Loucy (cell line): ENCODE results near the gene FAR2.
"Not testable (repeated sequence)": the region's sequence is repeated elsewhere in the genome, so short reads cannot be mapped to it uniquely, and the experiment has no call there.

Experiments used
- H2AFZ ChIP-seq: fragments of 200-600 bp; sonication (generic); 2 replicates; pipeline ENCODE4 v1.6.0; 2016; ENCODE audit warnings: antibody characterized with exemption, mild to moderate bottlenecking, low read length, moderate library complexity
- H3F3A ChIP-seq: fragments of 200-600 bp; 2 replicates; pipeline ENCODE4 v1.6.0; 2016; ENCODE audit warnings: antibody characterized with exemption, low read depth, mild to moderate bottlenecking
- H3K27me3 ChIP-seq: fragments of 200-600 bp; sonication (generic); 2 replicates; pipeline ENCODE4 v1.6.1; 2014; ENCODE audit warnings: low read length, mild to moderate bottlenecking; ENCODE audit not compliant: insufficient read depth, poor library complexity, severe bottlenecking
- H3K36me3 ChIP-seq: fragments of 200-600 bp; sonication (generic); 2 replicates; pipeline ENCODE4 v1.6.1; 2016; ENCODE audit warnings: low read length; ENCODE audit not compliant: insufficient read depth
- H3K4me1 ChIP-seq: fragments of 200-600 bp; sonication (generic); 2 replicates; pipeline ENCODE4 v1.5.1; 2014; ENCODE audit warnings: low read length, mild to moderate bottlenecking; ENCODE audit not compliant: insufficient read depth, poor library complexity, severe bottlenecking
- H3K4me2 ChIP-seq: fragments of 200-600 bp; sonication (generic); 2 replicates; pipeline ENCODE4 v1.6.0; 2014; ENCODE audit warnings: antibody characterized with exemption, low read length, low read depth, mild to moderate bottlenecking; ENCODE audit not compliant: poor library complexity, severe bottlenecking
- H3K4me3 ChIP-seq: fragments of 200-600 bp; sonication (generic); 2 replicates; pipeline ENCODE4 v1.5.1; 2014; ENCODE audit warnings: low read length, mild to moderate bottlenecking, mixed read lengths; ENCODE audit not compliant: poor library complexity, severe bottlenecking
- H3K79me2 ChIP-seq: fragments of 200-600 bp; sonication (generic); 2 replicates; pipeline ENCODE4 v1.6.1; 2014; ENCODE audit warnings: low read length; ENCODE audit not compliant: insufficient read depth
- H3K9ac ChIP-seq: fragments of 200-600 bp; sonication (generic); 2 replicates; pipeline ENCODE4 v1.6.0; 2014; ENCODE audit warnings: mild to moderate bottlenecking, low read depth, low read length, moderate library complexity; ENCODE audit not compliant: poor library complexity, severe bottlenecking
- H3K9me2 ChIP-seq: fragments of 200-600 bp; sonication (generic); replicated peaks from 2 replicates; pipeline ENCODE4 v1.6.1; 2016; ENCODE audit warnings: low read depth, low read length, mixed read lengths
- H3K9me3 ChIP-seq: fragments of 200-600 bp; sonication (generic); 2 replicates; pipeline ENCODE4 v1.6.1; 2014; ENCODE audit warnings: mild to moderate bottlenecking, antibody characterized with exemption, low read length, low read depth; ENCODE audit not compliant: insufficient read depth
- H4K20me1 ChIP-seq: fragments of 200-600 bp; sonication (generic); 2 replicates; pipeline ENCODE4 v1.6.0; 2014; ENCODE audit warnings: antibody characterized with exemption, low read length, mild to moderate bottlenecking; ENCODE audit not compliant: insufficient read depth, poor library complexity, severe bottlenecking
- EZH2phosphoT487 ChIP-seq: fragments of 200-600 bp; IDR thresholded peaks from 2 replicates; pipeline ENCODE4 v1.6.1; 2018; ENCODE audit warnings: antibody characterized with exemption, mild to moderate bottlenecking, moderate library complexity, borderline replicate concordance
- TF ChIP-seq, protein P1 (sequence below): fragments of 200-600 bp; sonication (generic); conservative IDR thresholded peaks from 2 replicates; pipeline ENCODE4 v1.5.1; 2014; ENCODE audit warnings: mild to moderate bottlenecking, antibody characterized with exemption, low read length

FAR2 gene

DNA sequence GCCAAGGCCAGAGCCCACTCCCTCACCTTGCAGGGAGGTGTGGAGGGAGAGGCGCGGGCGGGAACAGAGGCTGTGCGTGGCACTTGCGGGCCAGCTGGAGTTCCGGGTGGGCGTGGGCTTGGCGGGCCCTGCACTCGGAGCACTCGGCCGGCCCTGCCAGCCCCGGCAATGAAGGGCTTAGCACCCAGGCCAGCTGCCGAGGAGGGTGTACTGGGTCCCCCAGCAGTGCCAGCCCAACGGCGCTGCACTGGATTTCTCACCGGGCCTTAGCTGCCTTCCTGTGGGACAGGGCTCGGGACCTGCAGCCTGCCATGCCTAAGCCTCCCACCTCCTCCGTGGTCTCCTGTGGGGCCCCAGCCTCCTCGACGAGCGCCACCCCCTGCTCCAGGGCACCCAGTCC, 107.5 kb downstream of the FAR2 start:
- no peak overlapping the region for H3K9ac ChIP-seq
- no peaks in the 10 kb centered on the region for H4K20me1 ChIP-seq
- H3K9me2 ChIP-seq, result no peaks in the 10 kb centered on the region
- H3K4me1 ChIP-seq, result peaks cover 17% of the 10 kb centered on the region
- no peak overlapping the region for H3K4me3 ChIP-seq
- no peaks in the 10 kb centered on the region for H3K79me2 ChIP-seq
- no peaks in the 10 kb centered on the region for H3K27me3 ChIP-seq
- no peaks in the 10 kb centered on the region for H3K36me3 ChIP-seq
- no peak for TF ChIP-seq EZH2phosphoT487
- TF ChIP-seq, protein P1, sequence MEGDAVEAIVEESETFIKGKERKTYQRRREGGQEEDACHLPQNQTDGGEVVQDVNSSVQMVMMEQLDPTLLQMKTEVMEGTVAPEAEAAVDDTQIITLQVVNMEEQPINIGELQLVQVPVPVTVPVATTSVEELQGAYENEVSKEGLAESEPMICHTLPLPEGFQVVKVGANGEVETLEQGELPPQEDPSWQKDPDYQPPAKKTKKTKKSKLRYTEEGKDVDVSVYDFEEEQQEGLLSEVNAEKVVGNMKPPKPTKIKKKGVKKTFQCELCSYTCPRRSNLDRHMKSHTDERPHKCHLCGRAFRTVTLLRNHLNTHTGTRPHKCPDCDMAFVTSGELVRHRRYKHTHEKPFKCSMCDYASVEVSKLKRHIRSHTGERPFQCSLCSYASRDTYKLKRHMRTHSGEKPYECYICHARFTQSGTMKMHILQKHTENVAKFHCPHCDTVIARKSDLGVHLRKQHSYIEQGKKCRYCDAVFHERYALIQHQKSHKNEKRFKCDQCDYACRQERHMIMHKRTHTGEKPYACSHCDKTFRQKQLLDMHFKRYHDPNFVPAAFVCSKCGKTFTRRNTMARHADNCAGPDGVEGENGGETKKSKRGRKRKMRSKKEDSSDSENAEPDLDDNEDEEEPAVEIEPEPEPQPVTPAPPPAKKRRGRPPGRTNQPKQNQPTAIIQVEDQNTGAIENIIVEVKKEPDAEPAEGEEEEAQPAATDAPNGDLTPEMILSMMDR, result no peak
- H3K9me3 ChIP-seq, result 0 out of 2 replicates have a peak, but pooled peaks cover 6% of the 10 kb centered on the region
- no peaks in the 10 kb centered on the region for H3F3A ChIP-seq
- H2AFZ ChIP-seq, result no peak overlapping the region
- no peak overlapping the region for H3K4me2 ChIP-seq

DNA sequence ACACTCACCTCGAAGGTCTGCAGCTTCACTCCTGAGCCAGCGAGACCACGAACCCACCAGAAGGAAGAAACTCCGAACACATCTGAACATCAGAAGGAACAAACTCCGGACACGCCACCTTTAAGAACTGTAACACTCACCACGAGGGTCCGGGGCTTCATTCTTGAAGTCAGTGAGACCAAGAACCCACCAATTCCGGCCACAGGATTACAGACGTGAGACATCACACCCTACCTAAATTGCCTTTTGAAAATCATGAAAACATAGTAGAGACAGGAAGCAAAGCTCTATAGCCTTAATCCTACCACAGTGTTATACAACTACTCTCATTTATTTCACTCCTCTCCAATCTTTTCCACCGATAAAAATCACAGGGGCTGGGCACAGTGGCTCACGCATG, 108.6 kb downstream of the FAR2 start:
- not testable (repeated sequence) for H3K4me3 ChIP-seq, H3F3A ChIP-seq, H3K9me2 ChIP-seq, H3K4me2 ChIP-seq, H3K9ac ChIP-seq, H3K9me3 ChIP-seq, H3K27me3 ChIP-seq, H4K20me1 ChIP-seq, H2AFZ ChIP-seq, H3K79me2 ChIP-seq, H3K36me3 ChIP-seq
- peaks cover 17% of the 10 kb centered on the region for H3K4me1 ChIP-seq

DNA sequence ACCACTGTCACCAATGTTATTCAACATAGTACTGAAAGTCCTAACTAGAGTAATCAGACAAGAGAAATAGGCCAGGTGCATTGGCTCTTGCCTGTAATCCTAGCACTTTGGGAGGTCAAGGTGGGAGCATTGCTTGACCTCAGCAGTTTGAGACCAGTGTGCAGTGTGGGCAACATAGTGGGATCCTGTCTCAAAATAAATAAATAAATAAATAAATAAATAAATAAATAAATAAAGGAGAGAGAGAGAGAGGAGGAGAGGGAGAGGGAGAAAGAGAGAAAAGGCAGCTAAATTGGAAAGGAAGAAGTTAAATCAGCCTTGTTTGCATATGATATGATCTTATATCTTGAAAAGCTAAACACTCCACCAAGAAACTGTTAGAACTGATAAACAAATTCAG, 115.3 kb downstream of the FAR2 start:
- Histone ChIP-seq H3K9me2 (no peaks in the 10 kb centered on the region), H3K36me3 (no peaks in the 10 kb centered on the region), H2AFZ (no peak overlapping the region), H3K4me2 (no peak overlapping the region), H3F3A (no peaks in the 10 kb centered on the region), H3K9me3 (peaks cover 19% of the 10 kb centered on the region; the same call in 1 of the 2 replicates), H3K4me1 (no peaks in the 10 kb centered on the region), H4K20me1 (no peaks in the 10 kb centered on the region), H3K4me3 (no peak overlapping the region), H3K9ac (no peak overlapping the region), H3K79me2 (no peaks in the 10 kb centered on the region), H3K27me3 (no peaks in the 10 kb centered on the region)
- TF ChIP-seq, protein P1, result no peak
- no peak for TF ChIP-seq EZH2phosphoT487

DNA sequence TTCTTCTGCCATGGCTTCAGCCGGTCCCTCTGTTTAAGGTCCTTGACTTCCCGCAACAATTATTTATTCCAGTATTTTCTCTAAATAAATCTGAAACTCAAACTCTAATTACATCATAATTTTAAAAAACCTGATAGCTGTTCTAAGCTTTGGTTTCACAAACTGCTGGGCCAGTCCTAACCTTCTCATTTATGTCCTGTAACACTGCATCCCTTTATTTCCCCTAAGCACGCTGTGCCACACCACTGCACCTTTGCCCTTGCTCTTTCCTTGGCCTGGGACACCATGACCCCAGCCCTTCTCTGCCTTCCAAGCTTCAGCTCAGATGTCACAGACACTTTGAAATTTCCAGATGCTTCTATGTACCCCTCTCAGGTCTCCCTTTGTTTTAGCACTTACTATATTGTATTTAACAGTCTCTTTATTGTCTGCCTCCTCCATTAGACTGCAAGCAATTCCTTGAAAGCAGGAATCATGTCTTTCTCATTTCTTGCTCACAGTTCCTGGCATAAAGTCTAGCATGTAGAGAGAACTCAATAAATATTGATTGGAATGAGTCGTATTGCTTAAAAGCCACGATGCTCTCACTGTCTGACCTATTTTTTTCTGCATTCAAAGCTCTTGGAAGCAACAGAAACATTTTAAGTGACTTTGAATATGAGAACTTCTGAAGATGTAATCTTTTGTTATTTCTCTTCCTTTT, 120.8 kb downstream of the FAR2 start:
- Histone ChIP-seq H3K79me2 (no peaks in the 10 kb centered on the region), H3K27me3 (no peaks in the 10 kb centered on the region), H3K36me3 (0 out of 2 replicates have a peak, but pooled peaks cover 4% of the 10 kb centered on the region), H3K4me2 (no peak overlapping the region), H3K4me1 (no peaks in the 10 kb centered on the region), H3K4me3 (no peak overlapping the region), H3K9ac (no peak overlapping the region), H2AFZ (no peak overlapping the region), H4K20me1 (no peaks in the 10 kb centered on the region), H3K9me2 (no peaks in the 10 kb centered on the region), H3F3A (no peaks in the 10 kb centered on the region), H3K9me3 (0 out of 2 replicates have a peak, but pooled peaks cover 6% of the 10 kb centered on the region)
- TF ChIP-seq EZH2phosphoT487, result no peak
